Stimulated activated CD4-positive, alpha-beta T cell treated with anti-CD3 and anti-CD28 coated beads, Interleukin-15, amount 100 ng/mL, for 48 hours (primary cell): ENCODE data around the gene ATP13A5.

Experiments
- DNase-seq, 2 donors: peaks; one replicate each; pipeline ENCODE4 v3.0.0-alpha.2; 2020; ENCODE audit warnings: low read depth in 2 of 2

Gene ATP13A5

GRCh38 chr3:193378706-193379105, at the start of gene ATP13A5:
Gene ATP13A5, minus strand, starts transcription at chr3:193378753. Its CDS starts 28 bp downstream, at chr3:193378725.
- no peak for DNase-seq

- DNase-seq, result no peak
Observed at GRCh38 chr3:193418576-193419373, 40.2 kb upstream of the ATP13A5 start.

- no peak for DNase-seq
Observed at GRCh38 chr3:193416629-193417028, 38.1 kb upstream of the ATP13A5 start.

GRCh38 chr3:193407688-193408087, 29.1 kb upstream of the ATP13A5 start:
- DNase-seq, result no peak

- no peak for DNase-seq
Observed at GRCh38 chr3:193407112-193407511, 28.6 kb upstream of the ATP13A5 start.

- no peak for DNase-seq
Observed at GRCh38 chr3:193403307-193403706, 24.8 kb upstream of the ATP13A5 start.

GRCh38 chr3:193400304-193400703, 21.8 kb upstream of the ATP13A5 start:
- DNase-seq, result no peak

GRCh38 chr3:193396451-193397244, 18.1 kb upstream of the ATP13A5 start:
- no peak for DNase-seq

GRCh38 chr3:193391902-193392301, 13.3 kb upstream of the ATP13A5 start:
- DNase-seq, result no peak

- no peak for DNase-seq
Observed at GRCh38 chr3:193389335-193389734, 10.8 kb upstream of the ATP13A5 start.

GRCh38 chr3:193388361-193388760, 9.8 kb upstream of the ATP13A5 start:
- DNase-seq, result no peak

GRCh38 chr3:193387596-193387995, 9.0 kb upstream of the ATP13A5 start:
- DNase-seq, result no peak

- DNase-seq, result no peak
Observed at GRCh38 chr3:193377591-193377990, 962 bp downstream of the ATP13A5 start.

GRCh38 chr3:193375614-193376013, 2.9 kb downstream of the ATP13A5 start:
- no peak for DNase-seq

GRCh38 chr3:193372783-193373182, 5.8 kb downstream of the ATP13A5 start:
- DNase-seq, result no peak

- DNase-seq, result no peak
Observed at GRCh38 chr3:193367868-193368267, 10.7 kb downstream of the ATP13A5 start.

GRCh38 chr3:193357291-193357690, 21.3 kb downstream of the ATP13A5 start:
- DNase-seq, result no peak

GRCh38 chr3:193354423-193354822, 24.1 kb downstream of the ATP13A5 start:
- DNase-seq, result no peak

- no peak for DNase-seq
Observed at GRCh38 chr3:193350744-193351143, 27.8 kb downstream of the ATP13A5 start.

GRCh38 chr3:193348686-193349085, 29.9 kb downstream of the ATP13A5 start:
- DNase-seq, result no peak

GRCh38 chr3:193347521-193348501, 30.7 kb downstream of the ATP13A5 start:
- no peak for DNase-seq

- no peak for DNase-seq
Observed at GRCh38 chr3:193346259-193346658, 32.3 kb downstream of the ATP13A5 start.
